Activated T-helper 9 cell treated with anti-CD3 and anti-CD28 coated beads, Interleukin-2, amount 50 U/mL, for 16 hours (primary cell): ENCODE results near the gene FAM241B.

Experiments used
- DNase-seq: peaks from one replicate; pipeline ENCODE4 v3.0.0-alpha.2; 2020; ENCODE audit warnings: low read depth

The FAM241B gene

GRCh38 chr10:69629897-69630650 is at the start of gene FAM241B:
TSS of gene FAM241B (plus strand) at chr10:69630247. CDS start at chr10:69631744, 1,497 bp downstream.
- peak; percentile 62 for DNase-seq

- DNase-seq, result no peak
Measured at GRCh38 chr10:69580435-69580834, 49.6 kb upstream of the FAM241B start.

- DNase-seq, result no peak
Measured at GRCh38 chr10:69583106-69583505, 46.9 kb upstream of the FAM241B start.

- no peak for DNase-seq
Measured at GRCh38 chr10:69584624-69585023, 45.4 kb upstream of the FAM241B start.

DNA sequence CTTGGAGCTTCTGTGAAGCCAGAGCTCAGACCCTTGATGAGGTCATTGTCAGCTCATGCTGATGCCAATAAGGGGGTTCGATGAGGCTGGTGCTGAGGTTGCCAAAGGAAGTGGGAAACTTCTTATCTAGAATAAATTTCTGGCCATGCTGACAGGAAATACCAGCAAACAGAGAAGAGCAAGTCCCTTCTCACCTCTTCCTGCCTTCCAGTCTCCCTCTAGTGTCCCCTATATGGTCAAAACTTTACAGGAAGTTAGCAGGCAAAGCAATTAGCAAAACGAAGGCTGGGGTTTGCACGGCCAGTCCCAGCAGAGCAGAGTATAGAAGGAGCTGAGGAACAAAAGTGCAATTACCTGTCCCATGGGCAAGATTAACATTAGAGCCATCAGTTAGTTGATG is 41.7 kb upstream of the FAM241B start:
- DNase-seq, result no peak

DNA sequence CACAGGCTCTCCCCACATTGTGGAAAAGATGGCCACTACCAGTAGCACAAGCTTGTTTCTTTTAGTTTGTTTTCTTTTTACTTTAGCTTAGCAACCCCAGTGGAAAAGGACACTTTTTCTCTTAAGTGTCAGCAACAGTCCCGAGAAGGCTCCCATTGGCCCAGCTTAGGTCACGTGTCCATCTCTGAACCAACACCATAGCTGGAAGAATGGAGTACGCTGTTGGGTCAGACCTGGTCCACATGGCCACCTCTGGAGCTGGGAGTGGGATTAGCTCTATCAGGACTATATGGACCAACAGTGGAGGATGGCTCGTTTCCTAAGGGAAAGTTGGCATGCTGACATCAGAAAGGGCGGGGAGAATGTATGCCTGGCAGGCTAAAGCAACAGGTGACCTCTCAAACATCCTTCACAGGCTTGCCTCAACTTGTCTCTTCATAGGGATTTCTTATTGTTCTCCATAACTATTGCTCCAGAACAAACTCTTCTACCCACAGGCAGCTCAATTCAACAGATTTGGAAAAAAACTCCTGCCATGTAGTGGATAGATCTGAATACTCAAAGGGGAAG is 29.2 kb upstream of the FAM241B start:
- no peak for DNase-seq

- DNase-seq, result no peak
Measured at GRCh38 chr10:69609077-69609476, 21.0 kb upstream of the FAM241B start.

- DNase-seq, result no peak
Measured at GRCh38 chr10:69612760-69613159, 17.3 kb upstream of the FAM241B start.

DNA sequence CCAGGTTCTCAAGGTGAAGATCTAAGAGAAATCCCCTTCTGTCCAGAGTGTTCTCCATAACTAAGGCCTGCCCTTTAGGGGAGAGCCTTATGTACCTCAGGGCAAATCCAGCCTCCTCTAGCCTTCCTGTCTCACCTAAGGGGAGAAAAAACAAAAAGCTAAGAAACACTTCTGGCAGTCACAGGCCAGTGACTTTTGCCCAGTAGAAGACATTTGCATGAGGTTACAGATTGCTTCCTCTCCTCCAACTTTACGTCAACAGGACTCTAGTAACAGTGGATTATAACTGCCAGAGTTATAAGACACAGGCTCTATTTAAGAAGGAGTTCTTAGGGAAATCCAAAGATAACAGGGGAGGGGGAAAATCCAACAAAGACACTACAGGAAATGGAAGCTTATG is 15.9 kb upstream of the FAM241B start:
- DNase-seq, result no peak

DNA sequence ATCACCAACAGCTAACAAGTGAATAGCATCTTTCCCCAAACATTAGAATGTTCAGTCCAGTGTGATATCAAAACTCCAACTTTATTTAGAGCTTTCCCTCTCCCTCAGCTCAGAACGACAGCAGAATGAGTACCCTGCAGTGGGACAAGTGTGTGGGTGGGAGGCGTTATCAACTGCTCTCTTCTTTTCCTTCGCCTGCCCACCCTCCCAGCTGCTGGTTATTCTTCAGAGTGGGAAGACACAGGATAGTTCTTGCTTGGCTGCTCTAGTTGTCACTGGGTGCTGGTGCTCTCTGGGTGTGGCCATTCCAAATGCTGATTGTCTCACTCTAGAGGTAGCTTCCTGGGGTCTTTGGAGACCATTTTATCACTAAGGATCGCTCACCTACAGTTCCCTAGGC is 13.7 kb upstream of the FAM241B start:
- no peak for DNase-seq

- DNase-seq, result no peak
Measured at GRCh38 chr10:69618746-69619145, 11.3 kb upstream of the FAM241B start.

DNA sequence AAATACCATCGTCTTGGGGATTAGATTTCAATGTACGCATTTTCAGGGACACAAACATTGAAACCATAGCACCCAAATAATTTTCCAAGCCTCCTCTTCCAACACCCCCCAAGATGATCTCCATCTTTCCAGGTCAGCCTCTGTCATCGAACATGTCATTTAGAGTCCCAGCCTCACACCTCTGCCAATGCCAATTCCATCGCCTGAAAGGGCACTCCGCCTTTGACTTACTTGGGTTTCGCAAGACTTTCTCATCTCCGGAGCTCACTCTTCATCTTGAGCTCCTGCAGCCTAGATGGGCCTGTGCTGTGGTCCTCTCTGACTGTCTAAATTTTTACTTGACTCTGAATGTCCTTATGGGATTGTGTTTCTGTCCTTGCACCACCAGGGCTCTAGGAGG is 10.4 kb upstream of the FAM241B start:
- DNase-seq, result no peak

- DNase-seq, result no peak
Measured at GRCh38 chr10:69620625-69621024, 9.4 kb upstream of the FAM241B start.

GRCh38 chr10:69624245-69624786 is 5.7 kb upstream of the FAM241B start:
- no peak for DNase-seq

- DNase-seq, result no peak
Measured at GRCh38 chr10:69626826-69627225, 3.2 kb upstream of the FAM241B start.

GRCh38 chr10:69628891-69629290 is 1.2 kb upstream of the FAM241B start:
- DNase-seq, result no peak

DNA sequence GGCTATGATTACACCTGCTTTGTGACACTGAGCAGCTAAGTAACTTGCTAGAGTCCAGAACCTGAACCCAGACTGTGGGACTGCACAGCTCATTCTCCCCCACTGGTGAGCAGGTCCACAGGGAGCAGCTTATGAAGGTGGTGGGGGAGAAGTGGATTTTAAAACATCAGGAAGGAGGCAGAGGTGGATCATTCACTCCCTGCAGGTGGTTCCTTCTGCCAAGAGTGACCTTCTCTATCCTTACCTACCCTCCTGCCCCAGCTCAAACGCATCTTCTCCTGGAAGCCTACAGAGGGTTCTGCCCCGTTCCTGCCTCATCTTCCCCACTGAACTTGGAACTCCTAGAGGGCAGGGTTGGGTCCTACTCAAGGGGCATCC is 539 bp upstream of the FAM241B start:
- DNase-seq, result no peak

- DNase-seq, result no peak
Measured at GRCh38 chr10:69630651-69631400, 779 bp downstream of the FAM241B start.

GRCh38 chr10:69631566-69631965 is 1.5 kb downstream of the FAM241B start:
- no peak for DNase-seq

GRCh38 chr10:69632516-69633199 is 2.6 kb downstream of the FAM241B start:
- DNase-seq, result no peak

- no peak for DNase-seq
Measured at GRCh38 chr10:69633673-69634635, 3.9 kb downstream of the FAM241B start.
